GM21786 (cell line): ENCODE data around the gene CLCNKA.

ENCODE experiments used
- ATAC-seq: cut with Tn5 transposase; IDR thresholded peaks from one replicate; pipeline ENCODE4 v1.9.1; 2021; ENCODE audit not compliant: unreplicated experiment

CLCNKA gene

DNA sequence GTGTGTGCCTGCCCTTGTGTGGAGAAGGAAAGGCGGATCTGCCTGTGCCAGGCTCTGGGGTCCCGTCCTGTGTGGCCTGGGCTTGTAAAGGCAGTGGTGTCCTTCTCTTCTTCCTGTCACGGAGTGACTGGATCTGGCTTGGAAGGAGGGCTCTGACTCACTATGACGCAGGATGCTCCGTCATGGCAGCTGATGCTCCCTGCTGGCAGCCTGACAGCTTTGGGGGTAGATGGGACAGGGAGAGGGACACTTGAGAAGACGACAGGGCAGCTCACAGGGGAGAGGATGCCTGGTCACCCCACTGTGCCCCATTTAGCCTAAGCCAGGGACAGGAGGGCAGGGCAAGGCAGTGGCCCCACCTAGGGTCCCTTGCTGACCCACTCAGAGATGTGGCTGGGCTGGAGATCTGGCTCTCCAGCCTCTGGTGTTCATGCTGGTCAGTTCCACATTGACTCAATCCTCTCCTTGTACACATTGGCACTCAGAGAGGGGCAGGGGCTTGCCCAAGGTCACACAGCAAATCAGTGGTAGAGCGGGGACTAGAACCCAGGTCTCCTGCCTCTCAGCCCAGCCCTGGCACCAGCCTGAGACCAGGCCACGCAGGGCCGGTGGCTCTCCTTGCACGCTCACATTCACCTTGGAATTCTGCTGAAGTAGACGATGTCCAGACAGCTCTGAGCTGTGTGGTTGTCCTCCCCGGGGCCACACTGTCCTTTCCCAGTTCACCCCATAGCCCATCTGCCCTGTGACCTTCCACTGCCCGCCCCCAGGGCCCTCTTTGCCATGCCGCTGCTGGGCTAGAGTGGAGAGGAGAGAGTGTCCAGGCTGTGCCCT is 54.4 kb downstream of the CLCNKA start:
- ATAC-seq: no peak

GRCh38 chr1:16076865-16077238 is 55.0 kb downstream of the CLCNKA start:
- ATAC-seq: no peak

- no peak for ATAC-seq
Measured at GRCh38 chr1:16077406-16078245, 55.8 kb downstream of the CLCNKA start.

DNA sequence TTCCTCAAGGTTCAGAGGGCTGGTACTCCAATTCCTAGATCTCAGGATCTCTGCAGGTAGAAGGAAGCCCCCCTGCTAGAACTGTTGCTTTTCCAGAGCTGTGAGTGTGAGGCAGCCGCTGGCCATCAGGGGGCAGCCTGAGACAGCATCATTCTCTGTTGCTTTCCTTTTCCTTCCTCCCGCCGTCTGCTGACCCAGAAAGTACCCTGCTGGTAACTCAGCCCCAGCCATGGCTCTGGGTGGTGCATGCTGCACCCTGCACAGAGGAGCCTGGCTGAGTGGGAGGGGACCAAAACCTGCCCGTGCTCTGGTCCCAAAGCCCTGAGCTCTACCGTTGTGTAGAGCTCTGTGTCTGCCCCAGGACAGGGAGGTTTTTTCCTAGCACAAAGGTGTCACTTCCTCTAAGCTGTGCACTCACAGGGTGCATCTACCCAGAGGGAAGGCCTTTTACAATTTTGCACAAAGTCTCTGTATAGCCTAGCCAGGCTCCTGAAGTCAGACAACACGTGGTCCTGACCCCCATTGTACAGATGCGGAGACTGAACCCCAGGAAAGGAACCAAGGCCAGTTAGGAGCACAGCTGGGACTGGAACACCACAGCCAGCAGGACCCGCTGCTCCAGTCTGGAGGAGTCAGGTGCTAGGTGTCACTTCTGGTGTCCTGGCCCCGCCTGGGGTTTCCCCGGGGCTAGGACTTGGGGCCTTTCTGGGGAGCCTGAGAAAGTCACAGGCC is 57.3 kb downstream of the CLCNKA start:
- ATAC-seq: peak; percentile 68

GRCh38 chr1:16080422-16081150 is 58.8 kb downstream of the CLCNKA start:
- no peak for ATAC-seq

DNA sequence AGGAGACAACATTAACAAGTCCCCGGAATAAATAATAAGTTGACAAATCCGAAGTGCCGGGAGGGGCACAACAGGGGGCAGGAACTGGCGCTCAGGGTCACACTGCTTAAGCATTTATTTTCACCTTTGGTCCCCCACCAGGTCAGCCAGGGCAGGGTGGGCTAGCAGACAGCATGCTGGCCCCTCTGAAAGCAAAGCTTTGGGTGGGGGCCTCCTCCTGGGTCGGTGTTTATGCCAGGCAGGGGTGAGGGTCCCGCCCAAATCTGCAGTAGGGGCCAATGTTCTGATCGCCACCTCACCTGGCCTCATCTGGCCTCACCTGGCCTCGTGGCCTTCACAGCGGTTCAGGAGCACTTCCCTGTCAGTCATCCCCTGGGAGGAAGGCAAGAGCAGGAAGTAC is 59.8 kb downstream of the CLCNKA start:
- no peak for ATAC-seq

DNA sequence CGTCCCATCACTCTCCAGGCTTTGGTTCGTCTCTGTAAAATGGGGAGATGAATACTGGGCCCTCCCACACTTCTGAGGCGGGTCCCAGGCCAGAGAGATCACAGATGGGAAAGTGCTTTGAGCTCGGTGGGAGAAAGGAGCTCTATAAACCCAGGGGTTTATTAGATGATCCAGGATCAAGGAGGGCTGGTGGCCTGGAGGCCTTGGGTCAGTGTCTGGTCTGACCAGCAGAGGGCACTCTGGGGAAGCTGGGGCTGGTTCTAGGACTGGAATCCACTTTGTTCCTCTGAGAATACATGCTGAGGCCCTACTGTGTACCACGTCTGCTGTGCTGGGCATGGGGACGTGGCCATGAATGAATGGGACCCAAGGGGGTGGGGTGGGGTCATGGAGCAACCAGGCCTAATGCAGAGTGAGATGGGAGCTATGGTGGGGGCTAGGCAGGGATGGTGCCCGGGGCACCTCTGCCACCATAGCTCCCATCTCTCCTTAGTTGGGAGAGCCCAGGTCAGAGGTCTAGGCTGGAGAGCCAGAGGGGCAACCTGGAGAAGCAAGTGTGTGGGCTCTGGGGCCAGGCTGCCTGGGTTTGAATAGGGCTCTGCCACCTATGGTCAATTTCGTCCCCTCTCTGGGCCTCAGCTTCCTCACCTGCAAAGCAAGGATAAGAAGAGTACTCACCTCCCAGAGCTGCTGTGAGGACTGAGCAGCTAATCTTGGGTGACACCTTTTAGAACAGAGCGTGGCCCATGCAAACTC is 60.6 kb downstream of the CLCNKA start:
- no peak for ATAC-seq

- ATAC-seq: no peak
Measured at GRCh38 chr1:16083486-16083885, 61.6 kb downstream of the CLCNKA start.
